ENCODE measurements around the gene EXD1.
"Not testable (repeated sequence)": the region's sequence is repeated elsewhere in the genome, so short reads cannot be mapped to it uniquely, and the experiment has no call there.

Gene EXD1

GRCh38 chr15:41153733-41154132 is 76.8 kb downstream of the EXD1 start:
- no peak for DNase-seq (ENCODE audit: low read depth)
- H3K4me3 ChIP-seq (ENCODE audit: low read depth, low read length) = no peak overlapping the region

GRCh38 chr15:41151451-41152005 is 79.0 kb downstream of the EXD1 start:
- H3K4me3 ChIP-seq (ENCODE audit: low read depth, low read length) = no peak overlapping the region
- no peak for DNase-seq (ENCODE audit: low read depth)

GRCh38 chr15:41150279-41150678 is 80.3 kb downstream of the EXD1 start:
- DNase-seq (ENCODE audit: low read depth) = no peak

GRCh38 chr15:41148065-41148464 is 82.5 kb downstream of the EXD1 start:
- DNase-seq (ENCODE audit: low read depth) = no peak
- H3K4me3 ChIP-seq (ENCODE audit: low read depth, low read length) = no peak overlapping the region

More at GRCh38 chr15:41150279-41150678, 80.3 kb downstream of the EXD1 start:
- H3K4me3 ChIP-seq (ENCODE audit: low read depth, low read length) = no peak overlapping the region

- H3K4me3 ChIP-seq (ENCODE audit: low read depth, low read length) = no peak overlapping the region
- DNase-seq (ENCODE audit: low read depth) = no peak
Observed at GRCh38 chr15:41139619-41140018, 90.9 kb downstream of the EXD1 start.

GRCh38 chr15:41139112-41139511 is 91.4 kb downstream of the EXD1 start:
- H3K4me3 ChIP-seq (ENCODE audit: low read depth, low read length); DNase-seq (ENCODE audit: low read depth): not testable (repeated sequence)

- not testable (repeated sequence) for DNase-seq (ENCODE audit: low read depth); H3K4me3 ChIP-seq (ENCODE audit: low read depth, low read length)
Observed at GRCh38 chr15:41135580-41135979, 95.0 kb downstream of the EXD1 start.

GRCh38 chr15:41133454-41133853 is 97.1 kb downstream of the EXD1 start:
- no peak for DNase-seq (ENCODE audit: low read depth)
- H3K4me3 ChIP-seq (ENCODE audit: low read depth, low read length) = no peak overlapping the region
